Measurements from ENCODE around the gene KCNIP2. TPM values are rescaled to one million over a fixed set of nuclear protein-coding genes. Genes with fewer than 3 reads are reported as not detected.
"Not testable (repeated sequence)": the region's sequence is repeated elsewhere in the genome, so short reads cannot be mapped to it uniquely, and the experiment has no call there.

KCNIP2 gene
- polyA plus RNA-seq, 3 donors = 3.8 to 8.4 (median 7.3) TPM

DNA sequence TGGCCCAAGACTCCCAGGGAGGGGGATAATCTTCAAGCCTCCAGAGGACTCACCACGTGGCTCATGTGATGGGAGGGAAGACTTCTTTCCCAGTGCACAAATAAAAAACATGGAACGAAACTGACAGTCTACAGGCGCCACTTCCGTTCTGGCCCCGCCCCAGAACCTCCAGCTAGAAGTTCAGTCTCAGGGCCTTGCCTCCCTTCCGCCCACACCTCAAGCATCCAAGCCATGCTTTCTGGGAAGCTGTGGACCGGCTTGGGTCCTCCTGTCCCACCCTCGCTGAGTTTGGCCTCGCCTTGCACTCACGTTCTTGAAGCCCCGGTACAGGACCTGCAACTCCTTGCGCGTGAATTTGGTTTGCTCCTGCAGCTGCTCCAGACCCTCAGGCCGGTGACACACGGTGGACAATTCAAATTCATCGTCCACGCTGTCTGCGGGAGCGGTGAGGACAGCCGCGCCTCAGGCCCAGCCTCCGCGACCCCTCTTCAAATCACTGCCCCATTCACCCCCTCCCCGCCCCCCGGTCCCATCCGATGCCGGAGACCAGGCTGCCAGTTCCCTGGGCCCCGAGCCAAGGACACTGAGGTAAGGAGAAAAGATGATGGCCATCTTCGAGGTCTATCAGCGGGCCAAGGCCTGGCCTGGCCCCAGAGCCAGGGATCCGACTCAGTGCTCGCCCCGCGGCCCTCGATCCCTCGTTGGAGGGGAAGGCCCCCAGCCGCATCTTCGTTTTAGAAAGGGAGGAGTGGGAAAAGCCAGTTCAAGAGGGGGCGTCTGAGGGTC lies 14.6 kb downstream of the KCNIP2 start:
- DNase-seq = no peak

GRCh38 chr10:101827919-101828600 lies 15.5 kb downstream of the KCNIP2 start:
- DNase-seq = no peak

DNA sequence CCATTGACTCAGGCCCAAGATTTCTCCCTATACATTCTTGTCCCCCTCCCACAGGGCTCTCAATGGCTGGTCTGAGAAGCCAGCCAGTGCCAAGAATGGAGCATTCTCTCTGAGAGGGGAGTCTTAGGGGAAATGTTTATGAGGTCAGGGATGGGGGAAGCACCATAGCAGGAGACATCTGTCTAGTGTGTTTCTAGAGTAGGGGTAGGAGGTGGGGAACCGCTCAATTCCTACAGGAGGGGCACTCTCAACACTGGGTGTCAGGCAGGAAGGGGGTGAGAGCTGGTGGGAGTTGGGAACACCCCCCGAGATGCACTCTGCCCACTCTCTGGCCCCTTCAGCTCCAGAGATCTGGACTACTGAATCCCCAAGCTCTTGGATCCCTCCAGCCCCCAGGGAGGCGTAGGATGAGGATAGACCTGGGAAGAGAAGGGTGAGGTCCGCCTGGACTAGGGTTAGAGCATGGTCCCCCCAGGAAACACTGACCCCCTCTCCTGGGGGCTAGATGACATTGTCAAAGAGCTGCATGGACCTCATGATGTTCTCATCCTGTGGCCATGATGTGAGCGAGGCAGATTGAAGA lies 16.7 kb downstream of the KCNIP2 start:
- DNase-seq = no peak

GRCh38 chr10:101824736-101825135 lies 18.9 kb downstream of the KCNIP2 start:
- no peak for DNase-seq

GRCh38 chr10:101818872-101819633 lies 24.5 kb downstream of the KCNIP2 start:
- no peak for DNase-seq

GRCh38 chr10:101818119-101818871 lies 25.3 kb downstream of the KCNIP2 start, which contains the start of gene OGA:
OGA (minus strand) TSS chr10:101818444; CDS start chr10:101818022, 422 bp downstream.
- peak; percentile 99 for DNase-seq

GRCh38 chr10:101817337-101818118 lies 26.1 kb downstream of the KCNIP2 start:
- peak; percentile 75 for DNase-seq

DNA sequence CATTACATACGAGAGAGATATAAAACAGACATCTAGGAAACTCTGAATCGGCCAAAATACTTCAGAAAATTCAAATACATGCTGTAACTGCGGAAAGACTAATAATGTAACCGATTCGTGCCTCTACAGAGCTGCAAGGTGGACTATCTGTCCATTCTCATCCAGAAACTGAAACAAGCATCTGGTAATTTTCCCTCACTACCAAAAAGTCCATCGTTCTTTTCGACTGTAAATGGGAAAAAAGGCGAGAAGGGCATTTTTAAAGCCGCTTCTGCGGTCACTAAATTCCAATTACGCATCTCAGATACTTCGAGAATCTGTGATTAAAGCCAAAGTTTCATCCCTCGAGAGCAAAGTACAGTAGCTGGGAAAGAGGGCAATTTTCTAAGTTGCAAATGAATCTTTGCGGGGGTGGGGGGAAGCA lies 26.7 kb downstream of the KCNIP2 start:
- DNase-seq = no peak

GRCh38 chr10:101816376-101816775 lies 27.2 kb downstream of the KCNIP2 start:
- no peak for DNase-seq

DNA sequence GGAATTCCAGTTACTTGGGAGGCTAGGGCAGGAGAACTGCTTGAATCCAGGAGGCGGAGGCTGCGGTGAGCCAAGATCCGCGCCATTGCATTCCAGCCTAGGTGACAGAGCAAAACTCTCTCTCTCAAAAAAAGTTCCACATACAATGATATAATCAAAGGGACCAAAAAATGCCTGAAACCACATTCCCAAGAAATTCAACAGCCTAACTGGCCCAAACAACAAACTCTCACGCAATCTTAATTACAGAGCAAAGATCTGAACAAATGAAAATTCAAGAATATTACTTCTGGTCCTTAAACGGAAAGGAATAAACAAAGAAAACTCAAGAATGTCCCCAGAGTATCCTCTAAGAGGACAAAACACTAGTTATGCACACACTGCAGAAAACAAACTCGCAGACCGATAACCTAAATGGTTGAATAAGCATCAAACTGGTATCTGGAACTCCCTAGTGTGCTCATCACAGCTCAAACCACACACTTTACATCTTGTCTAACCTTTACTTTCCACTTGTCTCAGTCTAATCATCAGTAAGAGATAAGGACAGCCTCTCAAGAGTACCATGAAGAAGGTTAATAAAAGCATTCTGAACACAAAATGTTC lies 29.0 kb downstream of the KCNIP2 start:
- no peak for DNase-seq

- DNase-seq = no peak
Measured at GRCh38 chr10:101812606-101813005, 31.0 kb downstream of the KCNIP2 start.

DNA sequence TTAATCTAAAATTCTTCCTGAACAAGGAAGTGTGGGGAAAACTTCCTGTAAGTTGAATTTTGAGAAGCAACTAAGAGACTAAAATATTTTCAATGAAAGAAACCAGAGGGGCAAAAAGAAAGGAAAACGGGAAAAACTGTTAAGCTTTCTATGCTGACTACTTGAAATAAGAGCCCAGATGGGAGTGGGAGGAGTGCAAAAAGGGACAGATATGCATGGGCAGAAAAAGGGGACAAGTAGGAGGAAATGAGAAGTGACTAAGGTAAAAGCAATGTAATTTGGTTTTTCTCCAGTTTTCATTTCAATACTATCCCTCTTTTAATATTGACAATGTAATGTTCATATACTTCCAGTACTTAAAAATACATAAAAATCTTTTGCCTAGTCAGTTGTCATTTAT lies 36.4 kb downstream of the KCNIP2 start:
- no peak for DNase-seq

GRCh38 chr10:101803511-101803910 lies 40.1 kb downstream of the KCNIP2 start:
- DNase-seq = no peak

DNA sequence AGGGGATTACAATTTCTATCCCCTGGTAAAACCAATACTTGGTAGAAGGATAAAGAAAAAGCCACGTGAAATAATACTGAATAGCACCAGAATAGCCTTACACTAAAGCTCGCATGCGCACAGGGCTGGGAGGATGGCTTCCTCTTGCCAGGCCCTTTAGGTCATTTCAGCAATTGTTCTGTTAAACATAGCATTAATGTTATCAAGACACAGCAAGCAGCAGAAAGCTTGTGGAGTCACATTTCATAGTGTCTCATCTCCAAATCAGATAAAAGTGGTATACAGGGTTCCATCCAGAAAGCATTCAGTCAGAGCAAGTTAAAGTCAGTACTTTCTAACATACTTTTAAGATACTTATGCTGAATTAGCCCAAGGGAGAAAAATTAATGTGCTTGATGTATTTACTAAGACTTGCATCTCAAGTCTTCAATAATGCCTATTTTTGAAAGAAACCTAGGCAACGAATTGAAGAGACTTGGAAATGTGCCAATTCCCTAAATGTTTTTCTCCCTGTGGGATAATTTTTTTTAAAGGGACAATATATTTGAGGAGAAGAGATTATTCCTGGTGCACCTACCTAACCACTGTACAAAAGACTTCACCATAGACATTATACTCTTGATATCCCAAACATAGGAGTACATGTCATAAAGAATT lies 46.1 kb downstream of the KCNIP2 start:
- DNase-seq = no peak

- DNase-seq = no peak
Measured at GRCh38 chr10:101793526-101793925, 50.1 kb downstream of the KCNIP2 start.

DNA sequence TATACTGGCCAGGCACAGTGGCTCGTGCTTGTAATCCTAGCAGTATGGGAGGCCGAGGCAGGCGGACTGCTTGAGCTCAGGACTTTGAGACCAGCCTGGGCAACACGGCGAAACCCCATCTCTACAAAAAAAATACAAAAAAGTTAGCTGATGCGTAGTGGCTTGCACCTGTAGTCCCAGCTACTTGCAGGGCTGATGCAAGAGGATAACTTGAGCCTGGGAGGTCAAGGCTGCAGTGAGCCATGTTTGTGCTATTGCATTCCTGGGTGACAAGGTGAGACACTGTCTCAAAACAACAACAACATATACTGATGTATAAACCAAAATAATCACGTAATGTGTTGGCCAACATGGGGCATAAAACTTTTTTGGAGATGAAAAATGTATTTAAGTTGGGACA lies 53.9 kb downstream of the KCNIP2 start:
- DNase-seq = no peak

GRCh38 chr10:101789231-101789630 lies 54.4 kb downstream of the KCNIP2 start:
- not testable (repeated sequence) for DNase-seq

GRCh38 chr10:101785801-101786200 lies 57.8 kb downstream of the KCNIP2 start:
- DNase-seq = no peak

DNA sequence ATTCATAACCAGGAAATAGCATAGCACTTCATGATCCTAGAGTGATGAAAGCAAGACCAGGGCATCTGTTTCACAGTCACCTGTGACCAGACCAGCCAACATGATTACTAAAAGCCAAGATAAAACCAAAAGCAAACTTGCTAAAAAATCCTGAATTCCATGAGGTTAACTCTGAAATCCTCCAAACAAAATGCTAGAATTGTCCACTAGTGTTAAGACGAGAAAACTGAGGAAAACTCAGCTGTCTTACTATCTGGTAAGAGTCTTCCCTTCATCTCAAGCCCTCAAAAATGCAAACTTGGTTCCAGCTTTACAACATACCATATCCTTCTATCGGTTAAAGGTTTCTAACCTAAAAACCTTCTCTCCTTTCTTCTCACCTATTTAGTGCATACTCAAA lies 59.0 kb downstream of the KCNIP2 start:
- DNase-seq = no peak

- no peak for DNase-seq
Measured at GRCh38 chr10:101783736-101784118, 59.9 kb downstream of the KCNIP2 start.
